Neural cell (in vitro differentiated cells): ENCODE measurements around the gene OTOP2. TPM values are rescaled to one million over a fixed set of nuclear protein-coding genes. Genes with fewer than 3 reads are reported as not detected.
A peak's percentile ranks its signal among the peaks of the same experiment; 100 is the strongest.

Experiments used
- H2AFZ ChIP-seq: fragments of 200-600, 300-800 bp; sonication (generic), shearing (Covaris generic); 2 replicates; pipeline ENCODE4 v1.6.0; 2014; ENCODE audit warnings: low read depth, mild to moderate bottlenecking, antibody characterized with exemption, low read length, moderate library complexity
- H3F3A ChIP-seq: fragments of 200-600 bp; shearing (Covaris generic); 2 replicates; pipeline ENCODE4 v1.6.1; 2016; ENCODE audit warnings: mild to moderate bottlenecking, moderate library complexity, mixed read lengths, antibody characterized with exemption, low read length; ENCODE audit not compliant: insufficient read depth, poor library complexity, severe bottlenecking
- H3K27ac ChIP-seq: fragments of 200-600, 300-800 bp; sonication (generic), shearing (Covaris generic); 2 replicates; pipeline ENCODE4 v1.5.1; 2014; ENCODE audit warnings: mild to moderate bottlenecking, low read length, moderate library complexity
- H3K27me3 ChIP-seq: fragments of 300-800, 200-600 bp; sonication (generic), shearing (Covaris generic); 2 replicates; pipeline ENCODE4 v1.6.0; 2014; ENCODE audit warnings: mild to moderate bottlenecking, low read depth, low read length, moderate library complexity; ENCODE audit not compliant: insufficient read depth
- H3K36me3 ChIP-seq: fragments of 300-800, 200-600 bp; sonication (generic), shearing (Covaris generic); 2 replicates; pipeline ENCODE4 v1.5.1; 2014; ENCODE audit warnings: mild to moderate bottlenecking, antibody characterized with exemption, low read length, moderate library complexity; ENCODE audit not compliant: insufficient read depth
- H3K4me2 ChIP-seq: fragments of 300-800, 200-600 bp; sonication (generic), shearing (Covaris generic); 2 replicates; pipeline ENCODE4 v1.6.0; 2014; ENCODE audit warnings: mild to moderate bottlenecking, low read length
- H3K4me3 ChIP-seq: fragments of 300-800, 200-600 bp; sonication (generic), shearing (Covaris generic); 2 replicates; pipeline ENCODE4 v1.5.1; 2014; ENCODE audit warnings: mild to moderate bottlenecking, low read length, moderate library complexity
- H3K79me2 ChIP-seq: fragments of 200-600 bp; shearing (Covaris generic); replicated peaks from 2 replicates; pipeline ENCODE4 v1.6.0; 2014; ENCODE audit warnings: mild to moderate bottlenecking, low read length, moderate library complexity; ENCODE audit not compliant: insufficient read depth
- H3K9ac ChIP-seq: fragments of 300-800, 200-600 bp; sonication (generic), shearing (Covaris generic); 2 replicates; pipeline ENCODE4 v1.6.1; 2016; ENCODE audit warnings: mild to moderate bottlenecking, low read length, mixed read lengths
- H3K9me2 ChIP-seq: fragments of 200-600 bp; shearing (Covaris generic); 2 replicates; pipeline ENCODE4 v1.6.1; 2016; ENCODE audit warnings: mild to moderate bottlenecking, low read length, mixed read lengths; ENCODE audit not compliant: insufficient read depth
- H3K9me3 ChIP-seq: fragments of 200-600, 300-800 bp; sonication (generic), shearing (Covaris generic); 2 replicates; pipeline ENCODE4 v1.6.1; 2016; ENCODE audit warnings: mild to moderate bottlenecking, mixed run types, low read length, moderate library complexity, mixed read lengths
- H4K20me1 ChIP-seq: fragments of 200-600 bp; shearing (Covaris generic); 2 replicates; pipeline ENCODE4 v1.6.1; 2016; ENCODE audit warnings: mild to moderate bottlenecking, mixed run types; ENCODE audit not compliant: insufficient read depth
- CTCF ChIP-seq: fragments of 450-650 bp; IDR thresholded peaks from 2 replicates; pipeline ENCODE4 v1.5.1; 2014; ENCODE audit warnings: antibody characterized with exemption, mild to moderate bottlenecking, moderate library complexity; ENCODE audit not compliant: poor library complexity, severe bottlenecking
- EP300 ChIP-seq: fragments of 450-650 bp; conservative IDR thresholded peaks from 2 replicates; pipeline ENCODE4 v1.6.1; 2014; ENCODE audit warnings: antibody characterized with exemption, mild to moderate bottlenecking, moderate library complexity; ENCODE audit not compliant: poor library complexity, severe bottlenecking
- EZH2 ChIP-seq: fragments of 200-600, 300-800 bp; shearing (Covaris generic), sonication (generic); IDR thresholded peaks from 2 replicates; pipeline ENCODE4 v1.6.1; 2014; ENCODE audit warnings: antibody characterized with exemption, low read length, borderline replicate concordance, mild to moderate bottlenecking; ENCODE audit not compliant: insufficient read depth, poor library complexity, severe bottlenecking
- POLR2AphosphoS5 ChIP-seq: IDR thresholded peaks from 2 replicates; pipeline ENCODE4 v1.6.1; 2012
- RAD21 ChIP-seq: fragments of 450-650 bp; conservative IDR thresholded peaks from 2 replicates; pipeline ENCODE4 v1.6.1; 2014; ENCODE audit warnings: antibody characterized with exemption, mild to moderate bottlenecking, moderate library complexity
- SMC3 ChIP-seq: fragments of 450-650 bp; conservative IDR thresholded peaks from 2 replicates; pipeline ENCODE4 v1.6.1; 2014; ENCODE audit warnings: antibody characterized with exemption, mild to moderate bottlenecking, moderate library complexity; ENCODE audit not compliant: poor library complexity
- TAF1 ChIP-seq: IDR thresholded peaks from 2 replicates; pipeline ENCODE4 v1.6.1; 2012; ENCODE audit warnings: low read depth
- polyA plus RNA-seq: library from polyadenylated mRNA; depleted of rRNA; stranded (reverse); fragments of >200 nt; gene quantifications from 2 replicates; pipeline ENCODE4 v1.2.3, GENCODE V29; 2014
- TF ChIP-seq, protein P1 (sequence below): IDR thresholded peaks from 2 replicates; pipeline ENCODE4 v1.6.1; 2012; ENCODE audit warnings: borderline replicate concordance

Gene OTOP2
- polyA plus RNA-seq, 1 donor from 2014 or later: not detected

DNA sequence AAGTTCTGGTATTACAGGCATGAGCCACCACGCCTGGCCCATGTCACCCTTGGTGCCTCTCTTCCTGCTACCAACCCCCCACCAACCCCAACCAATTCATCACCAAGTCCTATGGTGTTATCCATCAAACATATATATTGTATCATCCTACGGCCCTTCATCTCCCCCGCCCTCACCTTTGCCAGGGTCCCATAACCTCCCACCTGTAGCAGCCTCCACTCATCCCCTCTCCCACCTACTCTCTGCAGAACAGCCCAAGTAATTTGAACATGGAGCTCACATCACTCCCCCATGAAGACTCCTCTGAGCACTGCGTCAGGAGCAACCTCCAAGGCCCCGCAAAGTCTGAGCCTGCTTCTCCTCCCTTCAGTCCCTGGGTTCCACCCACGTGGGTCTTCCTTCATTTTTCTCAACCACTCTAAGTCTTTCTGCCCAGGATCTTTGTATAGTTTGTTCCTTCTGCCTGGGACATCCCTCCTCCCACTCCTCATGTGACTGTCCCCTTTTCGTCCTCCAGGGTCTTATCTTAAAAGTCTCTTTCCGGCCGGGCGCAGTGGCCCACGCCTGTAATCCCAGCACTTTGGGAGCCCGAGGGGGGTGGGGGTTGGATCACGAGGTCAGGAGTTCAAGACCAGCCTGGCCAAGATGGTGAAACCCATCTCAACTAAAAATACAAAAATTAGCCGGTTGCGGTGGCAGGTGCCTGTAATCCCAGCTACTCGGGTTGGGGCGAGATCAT, 55.5 kb downstream of the OTOP2 start:
- no peak overlapping the region for H3K4me2 ChIP-seq

GRCh38 chr17:74981318-74981978, 57.4 kb downstream of the OTOP2 start:
- H3K4me3 ChIP-seq: peak overlapping the region; percentile 90
- no peaks in the 10 kb centered on the region for H3K9me2 ChIP-seq
- no peaks in the 10 kb centered on the region for H4K20me1 ChIP-seq
- peak overlapping the region; percentile 57 for H3K4me2 ChIP-seq
- H3K9me3 ChIP-seq: no peaks in the 10 kb centered on the region
- H3K27ac ChIP-seq: peak overlapping the region; percentile 90
- no peaks in the 10 kb centered on the region for H3K27me3 ChIP-seq
- peak overlapping the region; percentile 97 for H2AFZ ChIP-seq
- H3K79me2 ChIP-seq: no peaks in the 10 kb centered on the region
- no peaks in the 10 kb centered on the region for H3F3A ChIP-seq
- peak overlapping the region; percentile 92 for H3K9ac ChIP-seq
- H3K36me3 ChIP-seq: no peaks in the 10 kb centered on the region
- TF ChIP-seq, protein P1, sequence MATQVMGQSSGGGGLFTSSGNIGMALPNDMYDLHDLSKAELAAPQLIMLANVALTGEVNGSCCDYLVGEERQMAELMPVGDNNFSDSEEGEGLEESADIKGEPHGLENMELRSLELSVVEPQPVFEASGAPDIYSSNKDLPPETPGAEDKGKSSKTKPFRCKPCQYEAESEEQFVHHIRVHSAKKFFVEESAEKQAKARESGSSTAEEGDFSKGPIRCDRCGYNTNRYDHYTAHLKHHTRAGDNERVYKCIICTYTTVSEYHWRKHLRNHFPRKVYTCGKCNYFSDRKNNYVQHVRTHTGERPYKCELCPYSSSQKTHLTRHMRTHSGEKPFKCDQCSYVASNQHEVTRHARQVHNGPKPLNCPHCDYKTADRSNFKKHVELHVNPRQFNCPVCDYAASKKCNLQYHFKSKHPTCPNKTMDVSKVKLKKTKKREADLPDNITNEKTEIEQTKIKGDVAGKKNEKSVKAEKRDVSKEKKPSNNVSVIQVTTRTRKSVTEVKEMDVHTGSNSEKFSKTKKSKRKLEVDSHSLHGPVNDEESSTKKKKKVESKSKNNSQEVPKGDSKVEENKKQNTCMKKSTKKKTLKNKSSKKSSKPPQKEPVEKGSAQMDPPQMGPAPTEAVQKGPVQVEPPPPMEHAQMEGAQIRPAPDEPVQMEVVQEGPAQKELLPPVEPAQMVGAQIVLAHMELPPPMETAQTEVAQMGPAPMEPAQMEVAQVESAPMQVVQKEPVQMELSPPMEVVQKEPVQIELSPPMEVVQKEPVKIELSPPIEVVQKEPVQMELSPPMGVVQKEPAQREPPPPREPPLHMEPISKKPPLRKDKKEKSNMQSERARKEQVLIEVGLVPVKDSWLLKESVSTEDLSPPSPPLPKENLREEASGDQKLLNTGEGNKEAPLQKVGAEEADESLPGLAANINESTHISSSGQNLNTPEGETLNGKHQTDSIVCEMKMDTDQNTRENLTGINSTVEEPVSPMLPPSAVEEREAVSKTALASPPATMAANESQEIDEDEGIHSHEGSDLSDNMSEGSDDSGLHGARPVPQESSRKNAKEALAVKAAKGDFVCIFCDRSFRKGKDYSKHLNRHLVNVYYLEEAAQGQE: no peak
- TF ChIP-seq POLR2AphosphoS5 (no peak), RAD21 (no peak), TAF1 (no peak), CTCF (no peak), EZH2 (no peak), EP300 (no peak)

More for the DNA sequence above, 55.5 kb downstream of the OTOP2 start:
- Histone ChIP-seq H3F3A (no peaks in the 10 kb centered on the region), H3K4me3 (no peak overlapping the region), H3K27ac (no peak overlapping the region), H3K9ac (no peak overlapping the region), H2AFZ (no peak overlapping the region), H3K9me2 (no peaks in the 10 kb centered on the region), H3K9me3 (no peaks in the 10 kb centered on the region), H3K79me2 (no peaks in the 10 kb centered on the region), H3K27me3 (no peaks in the 10 kb centered on the region), H4K20me1 (no peaks in the 10 kb centered on the region), H3K36me3 (no peaks in the 10 kb centered on the region)
- no peak for TF ChIP-seq TAF1
- TF ChIP-seq CTCF: no peak
- TF ChIP-seq, protein P1: no peak
- no peak for TF ChIP-seq EP300
- no peak for TF ChIP-seq RAD21
- TF ChIP-seq SMC3: no peak
- no peak for TF ChIP-seq POLR2AphosphoS5
